CD4-positive, CD25-positive, alpha-beta regulatory T cell (primary cell): ENCODE results near the gene SLC34A3. TPM values are rescaled to one million over a fixed set of nuclear protein-coding genes. Genes with fewer than 3 reads are reported as not detected.

Source experiments
- ATAC-seq, 2 donors: fragments of 150-1000 bp; cut with Tn5 transposase; one replicate each; pipeline ENCODE4 v1.10.0; 2021; ENCODE audit warnings: low read depth in 2 of 2, moderate number of reproducible peaks in 2 of 2, moderate library complexity in 1 of 2
- DNase-seq, 3 donors: peaks; one replicate each; pipeline versions ENCODE4 v3.0.0 to v3.0.0-alpha.2; 2012 to 2022; ENCODE audit warnings: mixed read lengths in 1 of 3
- H3K27ac ChIP-seq: one replicate; pipeline ENCODE4 v1.7.0; 2013; ENCODE audit warnings: mild to moderate bottlenecking, low read length; ENCODE audit not compliant: insufficient read depth, poor library complexity, severe bottlenecking
- H3K27me3 ChIP-seq: one replicate; pipeline ENCODE4 v1.7.0; 2013; ENCODE audit warnings: low read length; ENCODE audit not compliant: control insufficient read depth, insufficient read depth
- H3K36me3 ChIP-seq: one replicate; pipeline ENCODE4 v1.7.0; 2013; ENCODE audit warnings: mild to moderate bottlenecking, low read length, moderate library complexity; ENCODE audit not compliant: control insufficient read depth, insufficient read depth
- H3K4me1 ChIP-seq: 2 replicates; pipeline ENCODE4 v1.7.0; 2013; ENCODE audit warnings: mild to moderate bottlenecking, low read length; ENCODE audit not compliant: insufficient read depth, control insufficient read depth, poor library complexity, severe bottlenecking
- H3K4me3 ChIP-seq: one replicate; pipeline ENCODE4 v1.7.0; 2013; ENCODE audit warnings: low read depth, mild to moderate bottlenecking, low read length, moderate library complexity
- H3K9me3 ChIP-seq, 2 experiments: 1 replicate in 1 of 2; 2 replicates in 1 of 2; pipeline ENCODE4 v1.7.0; 2013; ENCODE audit warnings: low read length in 2 of 2, mild to moderate bottlenecking in 1 of 2, moderate library complexity in 1 of 2; ENCODE audit not compliant: control insufficient read depth in 2 of 2
- H3K27ac Mint-ChIP-seq, 3 donors: one replicate each; pipeline ENCODE4 v1.8.0; 2020 to 2022; ENCODE audit warnings: mild to moderate bottlenecking in 3 of 3, mixed read lengths in 3 of 3, moderate library complexity in 2 of 3
- H3K27me3 Mint-ChIP-seq: one replicate; pipeline ENCODE4 v1.8.0; 2022; ENCODE audit warnings: mild to moderate bottlenecking, mixed read lengths
- H3K36me3 Mint-ChIP-seq: one replicate; pipeline ENCODE4 v1.8.0; 2020; ENCODE audit warnings: mixed read lengths
- H3K4me1 Mint-ChIP-seq, 4 donors: one replicate each; pipeline ENCODE4 v1.8.0; 2020 to 2022; ENCODE audit warnings: mixed read lengths in 4 of 4, mild to moderate bottlenecking in 1 of 4
- H3K4me3 Mint-ChIP-seq, 4 donors: one replicate each; pipeline ENCODE4 v1.8.0; 2020 to 2022; ENCODE audit warnings: mild to moderate bottlenecking in 4 of 4, mixed read lengths in 4 of 4, moderate library complexity in 3 of 4
- H3K9me3 Mint-ChIP-seq, 7 donors: one replicate each; pipeline ENCODE4 v1.8.0; 2020 to 2022; ENCODE audit warnings: mixed read lengths in 7 of 7, mild to moderate bottlenecking in 3 of 7, moderate library complexity in 2 of 7
- polyA plus RNA-seq, 4 donors: library from polyadenylated mRNA; unstranded; fragments of 300-500 nt; fragmentation: Illumina TruSeq; gene quantifications; one replicate each; pipeline ENCODE4 v1.2.3, GENCODE V29; 2021
- total RNA-seq: library from RNA; stranded (reverse); gene quantifications from one replicate; pipeline ENCODE4 v1.2.3, GENCODE V29; 2022

The SLC34A3 gene
- total and polyA plus RNA-seq, 5 donors from 2014 or later, result not detected

DNA sequence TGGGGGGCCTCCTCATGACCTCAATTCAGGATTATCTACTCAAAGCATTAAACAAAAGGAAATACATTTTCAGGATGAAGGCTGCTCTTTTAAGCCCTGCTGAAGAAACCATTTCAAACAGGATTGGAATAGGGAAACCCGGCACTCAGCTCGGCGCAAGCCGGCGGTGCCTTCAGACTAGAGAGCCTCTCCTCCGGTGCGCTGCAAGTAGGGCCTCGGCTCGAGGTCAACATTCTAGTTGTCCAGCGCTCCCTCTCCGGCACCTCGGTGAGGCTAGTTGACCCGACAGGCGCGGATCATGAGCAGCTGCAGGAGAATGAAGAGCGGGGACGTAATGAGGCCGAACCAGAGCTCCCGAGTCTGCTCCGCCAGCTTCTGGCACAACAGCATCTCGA, 26.0 kb upstream of the SLC34A3 start:
- H3K4me1 Mint-ChIP-seq, result peaks cover 0 to 59% (median 30%) of the 10 kb centered on the region in 4 donors
- H3K4me3 ChIP-seq, result peak overlapping the region; percentile 79

GRCh38 chr9:137205126-137206069, 25.3 kb upstream of the SLC34A3 start, which contains the start of the genes NDOR1 and TMEM203:
NDOR1 (plus strand) TSS chr9:137205700; CDS start chr9:137205778, 78 bp downstream.
TMEM203 (minus strand) TSS chr9:137205648; CDS start chr9:137205414, 234 bp downstream.
- DNase-seq (peak; percentile 91 to 94 (median 91)), ATAC-seq (peak; percentile 41 to 43)
- peak within 1 kb of the TSS; percentile 91 to 96 (median 93) for H3K4me3 Mint-ChIP-seq
- peaks cover 13% of the 10 kb centered on the region for H3K36me3 Mint-ChIP-seq
- Histone ChIP-seq H3K4me3 (peak within 1 kb of the TSS; percentile 87), H3K9me3 (no peaks in the 10 kb centered on the region), H3K27me3 (no peaks in the 10 kb centered on the region), H3K36me3 (peaks cover 2% of the 10 kb centered on the region), H3K27ac (peak within 1 kb of the TSS; percentile 83), H3K4me1 (peaks cover 41% of the 10 kb centered on the region)
- no peaks in the 10 kb centered on the region for H3K9me3 Mint-ChIP-seq
- peak within 1 kb of the TSS; percentile 90 to 97 (median 94) for H3K27ac Mint-ChIP-seq
- H3K4me1 Mint-ChIP-seq, result peaks cover 0 to 59% (median 30%) of the 10 kb centered on the region in 4 donors
- H3K27me3 Mint-ChIP-seq, result no peaks in the 10 kb centered on the region

More for the DNA sequence above, 26.0 kb upstream of the SLC34A3 start:
- no peaks in the 10 kb centered on the region for H3K9me3 Mint-ChIP-seq
- H3K36me3 Mint-ChIP-seq, result peaks cover 13% of the 10 kb centered on the region
- no peaks in the 10 kb centered on the region for H3K9me3 ChIP-seq
- peak overlapping the region; percentile 90 to 97 (median 94) for H3K27ac Mint-ChIP-seq
- H3K27me3 ChIP-seq, result no peaks in the 10 kb centered on the region
- no peak for ATAC-seq
- H3K4me1 ChIP-seq, result peaks cover 42% of the 10 kb centered on the region
- no peak for DNase-seq
- H3K4me3 Mint-ChIP-seq, result peak overlapping the region; percentile 90 to 96 (median 93)
- no peaks in the 10 kb centered on the region for H3K27me3 Mint-ChIP-seq
- peak overlapping the region; percentile 83 for H3K27ac ChIP-seq
- no peaks in the 10 kb centered on the region for H3K36me3 ChIP-seq

- ATAC-seq (no peak), DNase-seq (no peak)
- peak overlapping the region; percentile 87 for H3K4me3 ChIP-seq
- H3K27me3 ChIP-seq, result no peaks in the 10 kb centered on the region
- peak overlapping the region; percentile 91 to 96 (median 93) for H3K4me3 Mint-ChIP-seq
- H3K27me3 Mint-ChIP-seq, result no peaks in the 10 kb centered on the region
- peaks cover 0 to 1% (median 0%) of the 10 kb centered on the region in 7 donors for H3K9me3 Mint-ChIP-seq
- peaks cover 0 to 50% (median 28%) of the 10 kb centered on the region in 4 donors for H3K4me1 Mint-ChIP-seq
- H3K27ac Mint-ChIP-seq, result peak overlapping the region; percentile 81 to 92 (median 90)
- H3K4me1 ChIP-seq, result peaks cover 34% of the 10 kb centered on the region
- peaks cover 13% of the 10 kb centered on the region for H3K36me3 Mint-ChIP-seq
- H3K9me3 ChIP-seq, result no peaks in the 10 kb centered on the region
- peak overlapping the region; percentile 83 for H3K27ac ChIP-seq
- H3K36me3 ChIP-seq, result peaks cover 5% of the 10 kb centered on the region
Observed at GRCh38 chr9:137206602-137207001, 24.1 kb upstream of the SLC34A3 start.

- peaks cover 5% of the 10 kb centered on the region for H3K4me1 ChIP-seq
- ATAC-seq (no peak), DNase-seq (no peak)
- no peaks in the 10 kb centered on the region for H3K27me3 ChIP-seq
- peak overlapping the region in 1 of 4 donors; percentile 76 for H3K4me3 Mint-ChIP-seq
- peaks cover 13% of the 10 kb centered on the region for H3K36me3 Mint-ChIP-seq
- peaks cover 5% of the 10 kb centered on the region for H3K36me3 ChIP-seq
- no peak overlapping the region for H3K4me3 ChIP-seq
- H3K9me3 Mint-ChIP-seq, result peaks cover 0 to 1% (median 0%) of the 10 kb centered on the region in 7 donors
- H3K27ac ChIP-seq, result no peak overlapping the region
- no peaks in the 10 kb centered on the region for H3K27me3 Mint-ChIP-seq
- H3K27ac Mint-ChIP-seq, result peak overlapping the region in 1 of 3 donors; percentile 76
- H3K9me3 ChIP-seq, result no peaks in the 10 kb centered on the region
- H3K4me1 Mint-ChIP-seq, result peaks cover 0 to 13% (median 10%) of the 10 kb centered on the region in 4 donors
Observed at GRCh38 chr9:137211532-137211931, 19.2 kb upstream of the SLC34A3 start.

DNA sequence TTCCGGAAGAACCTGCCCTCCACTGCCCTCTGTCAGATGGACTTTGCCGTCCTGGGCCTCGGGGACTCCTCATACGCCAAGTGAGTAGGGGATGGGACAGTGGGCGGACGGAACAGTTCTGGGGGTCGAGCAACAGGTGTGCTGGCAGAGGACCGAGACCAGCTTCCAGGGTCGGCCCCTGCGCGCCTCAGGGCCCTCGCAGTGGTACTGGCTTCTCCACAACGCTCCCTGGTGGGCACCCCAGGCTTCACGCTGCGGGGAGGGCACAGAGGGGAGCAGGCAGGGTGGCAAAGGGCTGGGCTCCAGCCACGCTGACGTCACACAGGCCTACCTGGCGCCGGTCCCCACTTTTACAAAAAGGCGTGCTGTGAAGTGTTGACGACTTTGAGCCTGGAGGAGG, 18.2 kb upstream of the SLC34A3 start:
- Mint-ChIP-seq H3K4me1 (peaks cover 0 to 3% (median 3%) of the 10 kb centered on the region in 4 donors), H3K9me3 (peaks cover 0 to 1% (median 0%) of the 10 kb centered on the region in 7 donors), H3K36me3 (peaks cover 7% of the 10 kb centered on the region), H3K27me3 (no peaks in the 10 kb centered on the region), H3K4me3 (no peak overlapping the region), H3K27ac (no peak overlapping the region)
- Histone ChIP-seq H3K4me3 (no peak overlapping the region), H3K9me3 (no peaks in the 10 kb centered on the region), H3K36me3 (peaks cover 5% of the 10 kb centered on the region), H3K27me3 (no peaks in the 10 kb centered on the region), H3K27ac (no peak overlapping the region), H3K4me1 (no peaks in the 10 kb centered on the region)
- no peak for ATAC-seq
- no peak for DNase-seq

DNA sequence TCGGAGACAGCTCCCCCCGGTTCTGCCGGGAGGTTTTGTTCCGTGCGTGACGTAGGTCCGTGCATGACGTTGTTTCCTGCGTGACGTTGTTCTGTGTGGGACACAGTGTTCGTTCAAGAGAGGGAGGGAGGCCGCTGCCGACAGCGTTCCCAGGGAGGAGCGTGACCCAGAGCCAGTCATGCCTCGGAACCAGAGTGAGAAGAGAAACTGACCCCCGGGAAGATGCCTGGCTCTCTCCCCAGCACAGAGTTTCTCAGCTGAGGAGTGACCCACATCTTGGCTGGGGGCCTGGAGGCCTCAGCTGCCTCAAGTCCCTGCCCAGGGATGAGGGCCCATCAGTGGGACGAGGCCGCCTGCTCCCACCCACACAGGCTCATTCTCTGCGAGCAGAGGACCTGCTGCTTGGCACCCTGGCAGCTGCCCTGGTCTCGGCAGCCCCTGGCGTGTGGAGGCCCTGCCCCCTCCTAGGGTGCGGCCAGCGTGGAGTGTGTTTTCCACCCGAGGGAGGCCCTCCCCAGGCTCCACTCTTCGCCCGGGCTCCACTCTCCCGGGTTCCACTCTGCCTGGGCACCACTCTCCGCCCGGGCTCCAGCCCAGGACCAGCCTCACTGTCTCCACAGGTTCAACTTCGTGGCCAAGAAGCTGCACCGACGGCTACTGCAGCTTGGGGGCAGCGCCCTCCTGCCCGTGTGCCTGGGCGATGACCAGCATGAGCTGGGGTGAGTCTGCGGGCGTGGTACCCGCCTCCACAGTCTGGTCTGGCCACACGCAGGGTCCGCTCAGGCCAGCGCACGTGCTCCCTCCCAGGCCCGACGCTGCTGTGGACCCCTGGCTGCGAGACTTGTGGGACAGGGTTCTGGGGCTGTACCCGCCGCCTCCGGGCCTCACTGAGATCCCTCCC, 17.3 kb upstream of the SLC34A3 start:
- no peaks in the 10 kb centered on the region for H3K4me1 ChIP-seq
- no peak overlapping the region for H3K4me3 ChIP-seq
- H3K27me3 Mint-ChIP-seq, result no peaks in the 10 kb centered on the region
- no peaks in the 10 kb centered on the region for H3K27me3 ChIP-seq
- no peaks in the 10 kb centered on the region for H3K9me3 ChIP-seq
- H3K4me1 Mint-ChIP-seq, result peaks cover 0 to 2% (median 0%) of the 10 kb centered on the region in 4 donors
- peaks cover 5% of the 10 kb centered on the region for H3K36me3 ChIP-seq
- H3K27ac ChIP-seq, result no peak overlapping the region
- ATAC-seq, result no peak
- no peak overlapping the region for H3K27ac Mint-ChIP-seq
- no peak for DNase-seq
- H3K36me3 Mint-ChIP-seq, result peaks cover 6% of the 10 kb centered on the region
- no peak overlapping the region for H3K4me3 Mint-ChIP-seq
- H3K9me3 Mint-ChIP-seq, result peaks cover 0 to 1% (median 0%) of the 10 kb centered on the region in 7 donors

DNA sequence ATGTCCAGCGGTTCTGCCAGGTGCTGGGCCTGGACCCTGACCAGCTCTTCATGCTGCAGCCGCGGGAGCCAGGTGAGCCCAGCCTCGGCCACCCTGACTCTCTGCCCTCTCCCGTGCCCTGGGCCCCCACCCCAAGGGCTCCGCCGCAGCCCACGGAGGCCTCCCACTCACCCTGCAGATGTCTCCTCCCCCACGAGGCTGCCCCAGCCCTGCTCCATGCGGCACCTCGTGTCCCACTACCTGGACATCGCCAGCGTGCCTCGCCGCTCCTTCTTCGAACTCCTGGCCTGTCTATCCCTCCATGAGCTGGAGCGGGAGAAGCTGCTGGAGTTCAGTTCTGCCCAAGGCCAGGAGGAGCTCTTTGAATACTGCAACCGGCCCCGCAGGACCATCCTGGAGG, 16.1 kb upstream of the SLC34A3 start:
- Histone ChIP-seq H3K4me1 (no peaks in the 10 kb centered on the region), H3K27ac (no peak overlapping the region), H3K4me3 (no peak overlapping the region), H3K36me3 (peaks cover 5% of the 10 kb centered on the region), H3K27me3 (no peaks in the 10 kb centered on the region), H3K9me3 (no peaks in the 10 kb centered on the region)
- H3K36me3 Mint-ChIP-seq, result no peaks in the 10 kb centered on the region
- H3K27me3 Mint-ChIP-seq, result no peaks in the 10 kb centered on the region
- DNase-seq (no peak), ATAC-seq (no peak)
- no peak overlapping the region for H3K27ac Mint-ChIP-seq
- peak overlapping the region in 1 of 4 donors; percentile 56 for H3K4me3 Mint-ChIP-seq
- H3K4me1 Mint-ChIP-seq, result peaks cover 0 to 2% (median 0%) of the 10 kb centered on the region in 4 donors
- peaks cover 0 to 1% (median 0%) of the 10 kb centered on the region in 7 donors for H3K9me3 Mint-ChIP-seq
